GM18868 (cell line): Measurements from ENCODE around the gene EIF4E3.

Experiments
- ATAC-seq: cut with Tn5 transposase; IDR thresholded peaks from one replicate; pipeline ENCODE4 v1.9.1; 2021; ENCODE audit warnings: mild to moderate bottlenecking, moderate library complexity; ENCODE audit not compliant: unreplicated experiment

The EIF4E3 gene

GRCh38 chr3:71651625-71652024 lies 73.6 kb downstream of the EIF4E3 start:
- ATAC-seq: no peak

DNA sequence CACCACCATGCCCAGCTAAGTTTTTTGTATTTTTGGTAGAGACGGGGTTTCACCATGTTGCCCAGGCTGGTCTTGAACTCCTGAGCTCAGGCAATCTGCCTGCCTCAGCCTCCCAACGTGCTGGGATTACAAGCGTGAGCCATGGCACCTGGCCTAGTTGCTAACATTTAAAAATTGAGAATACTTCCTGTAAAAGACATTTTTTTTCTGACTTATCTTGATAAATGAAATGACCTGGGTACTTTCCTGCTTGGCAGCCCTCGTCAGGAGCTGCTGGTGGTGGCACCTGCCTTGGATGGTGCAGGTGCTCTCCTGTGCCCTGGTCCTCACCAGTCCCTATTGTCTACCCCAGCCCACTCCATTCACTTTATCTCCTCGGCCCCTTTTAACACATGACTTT lies 74.8 kb downstream of the EIF4E3 start:
- ATAC-seq: no peak

DNA sequence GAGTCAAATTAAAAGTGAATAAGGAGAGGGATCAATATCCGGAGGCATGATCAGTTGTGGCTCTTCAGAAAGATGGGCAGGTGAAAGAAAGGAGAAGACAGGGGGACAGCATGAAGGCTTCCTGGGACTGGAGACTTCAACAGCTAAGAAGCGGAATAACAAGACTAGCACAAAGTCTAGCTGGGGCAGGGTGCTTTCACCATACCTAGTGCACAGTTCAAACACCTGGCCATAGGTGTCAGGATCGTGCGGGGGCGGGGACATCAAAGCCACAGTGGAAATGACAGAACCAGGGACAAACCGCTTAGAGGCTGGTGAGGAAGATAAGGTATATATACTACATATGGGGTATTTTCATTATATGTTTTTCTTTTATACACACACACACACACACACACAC lies 75.4 kb downstream of the EIF4E3 start:
- ATAC-seq: no peak

- ATAC-seq: no peak
These were observed 77.5 kb downstream of the EIF4E3 start for GRCh38 chr3:71647751-71648150.

- no peak for ATAC-seq
These were observed 78.2 kb downstream of the EIF4E3 start for GRCh38 chr3:71646971-71647370.

- ATAC-seq: no peak
These were observed 80.1 kb downstream of the EIF4E3 start for GRCh38 chr3:71645140-71645539.

DNA sequence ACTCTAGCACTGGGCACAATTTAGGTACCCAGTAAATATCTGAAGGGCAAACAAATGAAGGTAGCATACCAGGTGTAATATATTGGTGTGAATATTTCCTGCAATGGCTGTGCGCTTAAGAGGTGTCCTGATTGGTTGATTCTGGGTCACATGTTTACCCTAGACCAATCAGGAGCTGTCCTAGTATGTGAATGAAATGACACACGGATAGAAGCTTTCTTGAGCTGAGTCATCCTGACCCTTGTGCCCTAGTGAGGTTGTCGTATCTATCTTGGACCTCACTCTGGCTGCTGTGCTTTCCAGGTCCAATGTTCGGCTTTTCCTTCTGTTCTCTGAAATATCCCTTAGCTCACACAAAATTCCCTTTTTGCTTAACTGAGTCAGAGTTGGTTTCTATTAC lies 83.5 kb downstream of the EIF4E3 start:
- no peak for ATAC-seq

- ATAC-seq: no peak
These were observed 84.7 kb downstream of the EIF4E3 start for GRCh38 chr3:71640331-71640983.

DNA sequence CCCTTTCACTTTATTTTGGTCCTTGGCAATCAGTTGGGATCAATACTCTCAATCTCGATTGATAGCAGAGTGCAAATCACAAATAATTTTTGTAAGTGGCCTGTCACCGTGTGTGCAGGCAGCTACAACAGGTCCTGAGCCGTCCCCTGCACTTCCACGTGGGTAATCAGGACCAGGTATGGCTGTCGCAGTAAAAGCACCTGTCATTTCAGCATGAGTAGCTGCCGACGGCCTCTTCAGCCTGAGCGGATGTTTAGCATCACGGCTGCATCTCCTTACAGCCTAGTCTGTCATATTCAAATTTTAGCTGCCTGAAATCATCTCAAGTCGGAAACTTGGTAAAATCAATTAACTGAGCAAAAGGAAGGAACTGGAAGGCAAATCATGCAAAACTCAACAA lies 88.7 kb downstream of the EIF4E3 start:
- ATAC-seq: no peak

- ATAC-seq: no peak
These were observed 89.2 kb downstream of the EIF4E3 start for GRCh38 chr3:71636001-71636400.

DNA sequence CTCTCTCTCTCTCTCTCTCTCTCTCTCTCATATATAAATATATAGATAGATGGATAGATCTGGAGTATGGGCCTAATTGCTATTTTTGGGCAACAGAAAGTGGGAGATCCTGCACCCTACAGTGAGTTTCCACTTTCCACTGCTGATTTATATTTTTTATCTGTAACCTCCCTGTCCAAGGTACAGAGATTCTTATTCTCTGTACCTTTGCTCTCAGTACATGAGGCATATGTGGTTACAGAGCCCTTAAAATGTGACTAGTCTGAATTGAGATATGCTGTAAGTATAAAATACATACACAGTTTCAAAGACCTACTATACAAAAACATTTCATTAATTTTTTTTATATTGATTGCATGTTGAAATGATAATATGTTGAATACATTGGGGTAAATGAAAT lies 90.5 kb downstream of the EIF4E3 start:
- no peak for ATAC-seq

DNA sequence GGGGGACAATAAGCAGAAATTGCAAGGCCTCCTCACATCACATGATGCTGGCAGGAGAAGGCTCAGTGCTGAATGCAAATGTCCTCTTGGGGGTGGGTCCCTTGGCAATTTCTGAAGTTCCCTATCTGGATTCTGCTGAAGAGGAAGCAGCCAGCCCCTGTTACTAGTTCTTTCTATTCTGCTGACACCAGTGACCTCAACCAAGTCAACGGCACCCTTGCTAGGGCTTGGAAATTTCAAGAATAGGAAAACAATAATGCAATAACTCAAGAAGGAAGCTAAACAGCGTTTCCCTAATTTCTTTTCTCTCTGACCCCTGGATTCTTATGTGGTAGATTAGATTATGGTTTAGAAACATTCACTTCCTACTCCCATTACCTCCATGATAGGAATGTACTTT lies 95.5 kb downstream of the EIF4E3 start:
- ATAC-seq: no peak

DNA sequence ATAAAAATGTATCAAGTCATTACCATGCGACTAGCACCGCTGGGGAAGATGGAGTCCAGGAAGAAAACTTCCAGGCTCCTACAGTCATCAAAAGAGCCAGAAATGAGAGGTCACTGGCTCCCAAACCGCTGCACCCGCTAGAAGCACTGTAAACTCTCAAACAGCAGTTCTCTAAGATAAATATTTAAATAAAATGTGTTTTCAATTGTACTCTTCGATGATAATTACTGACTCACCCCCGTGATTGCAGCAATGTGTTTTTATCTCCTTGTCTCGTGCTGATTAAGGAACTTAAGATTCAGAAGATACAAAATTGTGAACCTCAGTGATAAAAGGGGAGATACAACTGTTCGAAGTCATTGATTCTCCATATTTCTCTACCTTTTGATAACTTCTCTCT lies 95.9 kb downstream of the EIF4E3 start:
- no peak for ATAC-seq

GRCh38 chr3:71628522-71628921 lies 96.7 kb downstream of the EIF4E3 start:
- no peak for ATAC-seq

- no peak for ATAC-seq
These were observed 99.5 kb downstream of the EIF4E3 start for GRCh38 chr3:71625676-71626075.
